Rectal smooth muscle tissue (tissue), 1 donor: Measurements from ENCODE around the gene BNC2.

Source experiments
- H3K27ac ChIP-seq: one replicate; pipeline ENCODE4 v1.7.0; 2013; ENCODE audit warnings: low read depth, low read length, inconsistent platforms
- H3K27me3 ChIP-seq: one replicate; pipeline ENCODE4 v1.7.0; 2013; ENCODE audit warnings: low read length; ENCODE audit not compliant: control insufficient read depth, insufficient read depth
- H3K36me3 ChIP-seq: one replicate; pipeline ENCODE4 v1.7.0; 2013; ENCODE audit warnings: low read length; ENCODE audit not compliant: control insufficient read depth, insufficient read depth
- H3K4me1 ChIP-seq: one replicate; pipeline ENCODE4 v1.7.0; 2013; ENCODE audit warnings: low read length; ENCODE audit not compliant: control insufficient read depth, insufficient read depth
- H3K4me3 ChIP-seq: one replicate; pipeline ENCODE4 v1.7.0; 2013; ENCODE audit warnings: low read length
- H3K9ac ChIP-seq: one replicate; pipeline ENCODE4 v1.7.0; 2013; ENCODE audit warnings: low read length

The BNC2 gene

DNA sequence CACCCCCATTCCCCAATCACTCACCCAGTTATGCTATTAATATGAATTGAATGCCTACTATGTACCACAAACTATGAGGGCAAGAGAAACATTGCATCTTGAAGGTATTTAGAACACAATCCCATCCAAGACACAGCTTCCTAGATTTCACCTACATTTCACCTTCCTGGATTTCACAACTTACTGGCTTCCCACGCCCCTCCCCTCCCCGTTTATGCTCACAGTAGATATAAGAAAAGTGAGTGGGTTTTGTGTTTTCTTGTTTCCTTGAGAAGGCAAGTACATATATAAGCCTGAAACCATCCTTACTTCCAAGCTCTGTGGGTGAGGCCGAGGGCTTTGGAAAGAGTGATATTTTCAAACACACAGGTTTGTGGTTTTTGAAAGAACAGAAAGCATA is 465.0 kb downstream of the BNC2 start:
- Histone ChIP-seq H3K4me1 (no peaks in the 10 kb centered on the region), H3K4me3 (no peak overlapping the region), H3K36me3 (no peaks in the 10 kb centered on the region), H3K27ac (no peak overlapping the region), H3K9ac (no peak overlapping the region), H3K27me3 (no peaks in the 10 kb centered on the region)

DNA sequence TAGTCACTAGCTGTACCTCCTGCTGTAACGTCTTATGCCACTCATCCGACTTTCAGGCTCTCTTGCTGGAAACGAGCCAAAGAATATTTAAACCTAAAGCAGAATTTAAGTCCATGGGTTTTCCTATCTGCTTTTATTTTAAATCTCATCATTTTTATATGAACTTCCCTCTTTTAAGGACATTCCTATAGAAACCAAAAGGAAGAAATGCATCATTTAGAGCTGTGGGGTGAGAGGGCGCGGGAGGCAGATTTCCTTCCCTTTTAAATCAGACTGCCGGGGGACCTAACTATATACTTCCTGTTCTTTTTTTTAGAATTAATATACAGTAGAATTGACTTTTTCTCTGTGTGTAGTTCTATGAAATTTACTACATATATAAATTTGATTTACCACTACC is 468.8 kb downstream of the BNC2 start:
- no peak overlapping the region for H3K27ac ChIP-seq
- H3K36me3 ChIP-seq: no peaks in the 10 kb centered on the region
- H3K9ac ChIP-seq: no peak overlapping the region
- no peak overlapping the region for H3K4me3 ChIP-seq
- no peaks in the 10 kb centered on the region for H3K27me3 ChIP-seq
- H3K4me1 ChIP-seq: no peaks in the 10 kb centered on the region

GRCh38 chr9:16398691-16399090 is 471.8 kb downstream of the BNC2 start:
- Histone ChIP-seq H3K4me3 (no peak overlapping the region), H3K27ac (no peak overlapping the region), H3K4me1 (no peaks in the 10 kb centered on the region), H3K27me3 (no peaks in the 10 kb centered on the region), H3K36me3 (no peaks in the 10 kb centered on the region), H3K9ac (no peak overlapping the region)

DNA sequence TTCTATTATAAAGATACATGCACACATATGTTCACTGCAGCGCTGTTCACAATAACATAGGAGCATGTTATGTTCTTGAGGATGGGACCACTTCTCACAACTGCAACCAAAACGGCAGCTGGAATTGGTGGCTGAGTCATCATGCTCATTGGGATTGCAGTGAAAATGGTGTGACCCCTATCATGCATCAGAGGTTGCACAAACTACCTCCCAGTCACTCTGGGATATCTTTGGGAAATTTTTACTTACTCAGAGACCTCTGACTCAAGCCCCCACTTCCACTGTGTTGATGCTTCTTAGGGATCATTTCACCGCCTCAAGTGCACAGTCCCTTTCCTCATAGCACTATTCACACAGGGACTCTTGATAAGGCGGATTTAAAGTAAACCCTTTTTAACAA is 474.1 kb downstream of the BNC2 start:
- Histone ChIP-seq H3K36me3 (no peaks in the 10 kb centered on the region), H3K4me3 (no peak overlapping the region), H3K27me3 (no peaks in the 10 kb centered on the region), H3K27ac (no peak overlapping the region), H3K9ac (no peak overlapping the region), H3K4me1 (no peaks in the 10 kb centered on the region)

- Histone ChIP-seq H3K4me3 (no peak overlapping the region), H3K36me3 (no peaks in the 10 kb centered on the region), H3K9ac (no peak overlapping the region), H3K27me3 (no peaks in the 10 kb centered on the region), H3K4me1 (no peaks in the 10 kb centered on the region), H3K27ac (no peak overlapping the region)
These were observed 479.1 kb downstream of the BNC2 start for GRCh38 chr9:16391369-16391768.

DNA sequence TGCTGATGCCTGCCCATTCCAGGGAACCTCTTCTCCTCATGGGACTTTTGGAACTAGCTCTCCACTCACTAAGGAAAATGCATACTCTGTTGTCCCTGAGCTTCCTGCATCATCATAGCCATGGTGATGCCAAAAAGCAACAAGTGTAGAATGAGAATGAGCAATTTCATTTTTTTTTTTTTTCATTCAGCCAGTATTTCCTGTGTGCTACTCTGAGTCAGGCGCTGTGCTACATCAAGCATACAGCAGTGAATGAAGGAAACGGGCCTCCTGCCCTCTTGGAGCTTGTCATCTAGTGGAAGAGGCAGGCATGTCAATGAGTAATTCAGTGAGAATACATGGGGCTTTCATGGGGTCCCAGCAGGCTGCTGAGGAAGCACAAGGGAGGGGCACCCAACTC is 483.1 kb downstream of the BNC2 start:
- no peaks in the 10 kb centered on the region for H3K27me3 ChIP-seq
- no peak overlapping the region for H3K4me3 ChIP-seq
- H3K9ac ChIP-seq: no peak overlapping the region
- H3K36me3 ChIP-seq: no peaks in the 10 kb centered on the region
- H3K4me1 ChIP-seq: no peaks in the 10 kb centered on the region
- no peak overlapping the region for H3K27ac ChIP-seq

DNA sequence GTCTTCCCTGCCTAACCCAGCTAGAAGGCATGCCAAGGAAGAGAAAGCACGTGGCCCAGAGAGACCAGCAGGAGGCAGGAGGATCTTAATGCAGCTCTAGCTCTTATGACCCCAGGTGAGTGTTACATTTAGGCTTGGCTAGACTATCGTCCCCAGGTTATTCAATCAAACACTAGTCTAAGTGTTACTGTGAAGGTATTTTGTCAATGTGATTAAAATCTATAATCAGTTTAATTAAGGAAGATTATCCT is 483.7 kb downstream of the BNC2 start:
- H3K9ac ChIP-seq: no peak overlapping the region
- H3K4me1 ChIP-seq: no peaks in the 10 kb centered on the region
- no peak overlapping the region for H3K4me3 ChIP-seq
- no peak overlapping the region for H3K27ac ChIP-seq
- H3K36me3 ChIP-seq: no peaks in the 10 kb centered on the region
- no peaks in the 10 kb centered on the region for H3K27me3 ChIP-seq

GRCh38 chr9:16386007-16386826 is 484.3 kb downstream of the BNC2 start:
- H3K4me1 ChIP-seq: no peaks in the 10 kb centered on the region
- H3K36me3 ChIP-seq: no peaks in the 10 kb centered on the region
- H3K27ac ChIP-seq: no peak overlapping the region
- H3K9ac ChIP-seq: no peak overlapping the region
- H3K27me3 ChIP-seq: no peaks in the 10 kb centered on the region
- H3K4me3 ChIP-seq: no peak overlapping the region

DNA sequence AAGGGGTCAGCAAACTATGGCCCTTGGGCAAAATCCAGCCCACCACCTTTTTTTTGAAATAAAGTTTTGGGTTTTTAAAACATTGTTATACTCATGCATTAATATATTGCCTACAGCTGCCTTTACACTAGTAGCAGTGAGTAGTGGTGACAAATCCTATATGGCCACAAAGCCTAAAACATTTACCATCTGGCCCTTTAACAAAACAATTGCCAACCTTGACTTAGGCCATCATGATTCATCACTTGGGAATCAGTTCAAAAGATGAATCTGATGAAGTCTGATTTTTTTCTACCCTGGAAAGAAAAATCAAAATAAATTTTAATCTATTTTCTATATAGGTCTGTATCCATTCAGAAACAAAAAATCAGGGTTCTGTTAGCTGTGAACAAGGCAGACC is 484.9 kb downstream of the BNC2 start:
- H3K4me1 ChIP-seq: no peaks in the 10 kb centered on the region
- no peaks in the 10 kb centered on the region for H3K36me3 ChIP-seq
- H3K9ac ChIP-seq: no peak overlapping the region
- H3K4me3 ChIP-seq: no peak overlapping the region
- no peak overlapping the region for H3K27ac ChIP-seq
- no peaks in the 10 kb centered on the region for H3K27me3 ChIP-seq

GRCh38 chr9:16384993-16385392 is 485.5 kb downstream of the BNC2 start:
- H3K4me1 ChIP-seq: no peaks in the 10 kb centered on the region
- H3K27me3 ChIP-seq: no peaks in the 10 kb centered on the region
- no peaks in the 10 kb centered on the region for H3K36me3 ChIP-seq
- H3K9ac ChIP-seq: no peak overlapping the region
- H3K4me3 ChIP-seq: no peak overlapping the region
- H3K27ac ChIP-seq: no peak overlapping the region

DNA sequence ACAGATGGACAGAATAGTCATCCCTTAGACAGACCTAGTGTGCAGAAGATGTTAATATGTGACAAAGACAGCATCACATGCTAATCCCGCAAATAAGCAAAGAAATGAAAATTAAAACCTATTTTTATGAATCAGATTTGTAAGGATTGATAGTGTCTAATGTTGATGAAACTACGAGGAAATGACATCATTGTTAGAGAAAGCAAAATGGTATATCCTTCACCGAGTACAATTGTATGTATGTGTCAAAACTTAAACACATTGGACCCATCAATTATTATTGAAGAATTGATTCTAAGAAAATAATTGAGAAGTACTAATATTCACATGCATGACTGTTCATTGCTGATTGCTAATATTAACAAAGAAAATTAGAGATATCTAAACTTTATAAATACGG is 493.2 kb downstream of the BNC2 start:
- H3K4me1 ChIP-seq: no peaks in the 10 kb centered on the region
- H3K27me3 ChIP-seq: no peaks in the 10 kb centered on the region
- no peak overlapping the region for H3K27ac ChIP-seq
- H3K9ac ChIP-seq: no peak overlapping the region
- no peak overlapping the region for H3K4me3 ChIP-seq
- H3K36me3 ChIP-seq: no peaks in the 10 kb centered on the region

GRCh38 chr9:16371306-16371705 is 499.2 kb downstream of the BNC2 start:
- no peak overlapping the region for H3K27ac ChIP-seq
- no peaks in the 10 kb centered on the region for H3K4me1 ChIP-seq
- H3K27me3 ChIP-seq: no peaks in the 10 kb centered on the region

DNA sequence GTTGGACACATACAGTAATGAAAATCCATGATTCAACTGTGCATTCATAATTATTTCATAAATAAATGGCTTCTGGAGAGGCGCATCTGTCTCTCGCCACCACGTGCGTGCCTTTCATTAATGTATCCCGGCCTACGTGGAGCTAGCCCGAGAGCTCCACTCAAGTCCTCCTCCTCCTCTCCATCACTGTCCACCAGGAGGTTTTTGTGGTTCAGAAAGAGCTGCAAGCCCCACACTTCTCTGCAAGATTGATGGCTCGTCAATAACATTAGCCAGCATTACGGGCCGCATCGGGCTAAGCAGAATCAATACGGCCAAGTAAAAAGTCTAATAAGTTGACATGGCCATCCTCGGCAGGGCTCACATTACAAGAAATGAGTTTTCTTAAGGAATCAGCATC is 499.8 kb downstream of the BNC2 start:
- no peak overlapping the region for H3K9ac ChIP-seq
- no peaks in the 10 kb centered on the region for H3K36me3 ChIP-seq
- H3K4me1 ChIP-seq: no peaks in the 10 kb centered on the region
- H3K27me3 ChIP-seq: no peaks in the 10 kb centered on the region
- no peak overlapping the region for H3K4me3 ChIP-seq
- no peak overlapping the region for H3K27ac ChIP-seq

More at GRCh38 chr9:16371306-16371705, 499.2 kb downstream of the BNC2 start:
- H3K36me3 ChIP-seq: no peaks in the 10 kb centered on the region
- no peak overlapping the region for H3K9ac ChIP-seq
- H3K4me3 ChIP-seq: no peak overlapping the region
